A673 (cell line): ENCODE data around the gene ASPG. TPM values are rescaled to one million over a fixed set of nuclear protein-coding genes. Genes with fewer than 3 reads are reported as not detected.

ENCODE experiments used
- BruUV-seq: library from RNA; stranded (reverse); fragments of 400-500 nt; replicated peaks from 2 replicates; lab custom pipeline; 2021; lab: Mats Ljungman, UMichigan
- CTCF ChIA-PET: fragments of 300-600 bp; sonication (Branson Sonifier 250); formaldehyde crosslinking; loops from one replicate; lab custom pipeline; 2022; ENCODE audit warnings: antibody characterized with exemption; lab: Charles Lee
- POLR2A ChIA-PET: fragments of 300-600 bp; sonication (Branson Sonifier 250); formaldehyde crosslinking; loops from one replicate; lab custom pipeline; 2022; ENCODE audit warnings: antibody characterized with exemption; ENCODE audit not compliant: low non-redundant PET; lab: Charles Lee
- DNase-seq: peaks from one replicate; pipeline ENCODE4 v3.0.0-alpha.2; 2015; ENCODE audit warnings: low spot score
- H3K27ac ChIP-seq: fragments of 200-600 bp; sonication (generic); 2 replicates; pipeline ENCODE4 v1.5.1; 2016; ENCODE audit warnings: mixed run types, low read depth, mild to moderate bottlenecking, mixed read lengths, antibody characterized with exemption, low read length; ENCODE audit not compliant: poor library complexity, severe bottlenecking
- H3K27me3 ChIP-seq: fragments of 200-600 bp; sonication (generic); replicated peaks from 2 replicates; pipeline ENCODE4 v1.6.1; 2017; ENCODE audit warnings: mixed run types, low read depth, mild to moderate bottlenecking, mixed read lengths, antibody characterized with exemption, low read length; ENCODE audit not compliant: insufficient read depth, poor library complexity
- H3K36me3 ChIP-seq: fragments of 200-600 bp; sonication (generic); 2 replicates; pipeline ENCODE4 v1.6.1; 2016; ENCODE audit warnings: mixed run types, mild to moderate bottlenecking, mixed read lengths, antibody characterized with exemption, low read length; ENCODE audit not compliant: insufficient read depth, poor library complexity, severe bottlenecking
- H3K4me1 ChIP-seq: fragments of 200-600 bp; sonication (generic); 2 replicates; pipeline ENCODE4 v1.6.1; 2017; ENCODE audit warnings: mixed run types, mild to moderate bottlenecking, mixed read lengths, antibody characterized with exemption, low read length; ENCODE audit not compliant: insufficient read depth, poor library complexity, severe bottlenecking
- H3K4me3 ChIP-seq: fragments of 200-600 bp; sonication (generic); 2 replicates; pipeline ENCODE4 v1.5.1; 2016; ENCODE audit warnings: low read depth, mixed run types, mild to moderate bottlenecking, mixed read lengths, low read length; ENCODE audit not compliant: poor library complexity, severe bottlenecking
- H3K9me3 ChIP-seq: fragments of 200-600 bp; sonication (generic); 2 replicates; pipeline ENCODE4 v1.6.1; 2016; ENCODE audit warnings: mixed run types, low read depth, mild to moderate bottlenecking, mixed read lengths, antibody characterized with exemption, low read length; ENCODE audit not compliant: poor library complexity, severe bottlenecking
- EZH2 ChIP-seq: fragments of 200-600 bp; sonication (generic); IDR thresholded peaks from 2 replicates; pipeline ENCODE4 v1.6.1; 2017; ENCODE audit warnings: borderline replicate concordance, low read depth, mild to moderate bottlenecking, mixed read lengths, antibody characterized with exemption, low read length; ENCODE audit not compliant: poor library complexity, severe bottlenecking
- intact Hi-C: fragments of 100-400 bp; cut with micrococcal nuclease; formaldehyde crosslinking; loops from one replicate; pipeline ENCODE4 v1.10.0; 2022; ENCODE audit not compliant: unreplicated experiment
- total RNA-seq: library from RNA; stranded (reverse); gene quantifications from 2 replicates; pipeline ENCODE4 v1.2.3, GENCODE V29; 2021
- TF ChIP-seq, protein P1 (sequence below): fragments of 300-800, 200-600 bp; sonication (generic); conservative IDR thresholded peaks from 2 replicates; pipeline ENCODE4 v1.5.1; 2017; ENCODE audit warnings: low read depth, mild to moderate bottlenecking, antibody characterized with exemption, low read length, moderate library complexity, mixed read lengths

ASPG gene
- total RNA-seq, 1 experiment from 2014 or later, result not detected

DNA sequence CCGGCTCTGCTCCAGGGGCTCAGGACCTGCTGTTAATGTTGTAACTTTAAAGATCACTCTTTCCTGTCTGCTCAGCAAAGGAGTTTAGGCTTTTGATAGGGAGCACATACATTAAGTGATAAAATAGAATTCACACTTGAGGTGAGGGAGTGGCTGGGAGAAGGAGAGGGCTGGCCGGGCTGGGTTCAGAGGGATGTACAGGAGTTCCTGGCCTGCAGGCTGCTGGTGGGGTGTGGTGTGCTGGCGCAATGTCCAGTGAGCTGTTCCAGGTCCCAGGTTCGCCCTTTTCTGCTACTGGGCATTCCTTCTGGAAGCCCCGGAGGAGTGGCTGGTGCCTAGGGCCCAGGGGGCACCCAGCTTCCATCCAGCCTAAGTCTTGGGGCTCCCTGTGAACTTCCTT, 70.6 kb downstream of the ASPG start:
- Histone ChIP-seq H3K27me3 (no peaks in the 10 kb centered on the region), H3K27ac (no peak overlapping the region), H3K4me3 (no peak overlapping the region), H3K4me1 (no peaks in the 10 kb centered on the region), H3K9me3 (no peaks in the 10 kb centered on the region), H3K36me3 (no peaks in the 10 kb centered on the region)
- BruUV-seq, result no TSS peak
- ChIA-PET CTCF (no interaction called here), POLR2A (no interaction called here)
- DNase-seq, result no peak
- intact Hi-C loops, result no loop called here
- TF ChIP-seq EZH2, result no peak
- TF ChIP-seq, protein P1, sequence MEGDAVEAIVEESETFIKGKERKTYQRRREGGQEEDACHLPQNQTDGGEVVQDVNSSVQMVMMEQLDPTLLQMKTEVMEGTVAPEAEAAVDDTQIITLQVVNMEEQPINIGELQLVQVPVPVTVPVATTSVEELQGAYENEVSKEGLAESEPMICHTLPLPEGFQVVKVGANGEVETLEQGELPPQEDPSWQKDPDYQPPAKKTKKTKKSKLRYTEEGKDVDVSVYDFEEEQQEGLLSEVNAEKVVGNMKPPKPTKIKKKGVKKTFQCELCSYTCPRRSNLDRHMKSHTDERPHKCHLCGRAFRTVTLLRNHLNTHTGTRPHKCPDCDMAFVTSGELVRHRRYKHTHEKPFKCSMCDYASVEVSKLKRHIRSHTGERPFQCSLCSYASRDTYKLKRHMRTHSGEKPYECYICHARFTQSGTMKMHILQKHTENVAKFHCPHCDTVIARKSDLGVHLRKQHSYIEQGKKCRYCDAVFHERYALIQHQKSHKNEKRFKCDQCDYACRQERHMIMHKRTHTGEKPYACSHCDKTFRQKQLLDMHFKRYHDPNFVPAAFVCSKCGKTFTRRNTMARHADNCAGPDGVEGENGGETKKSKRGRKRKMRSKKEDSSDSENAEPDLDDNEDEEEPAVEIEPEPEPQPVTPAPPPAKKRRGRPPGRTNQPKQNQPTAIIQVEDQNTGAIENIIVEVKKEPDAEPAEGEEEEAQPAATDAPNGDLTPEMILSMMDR, result no peak

DNA sequence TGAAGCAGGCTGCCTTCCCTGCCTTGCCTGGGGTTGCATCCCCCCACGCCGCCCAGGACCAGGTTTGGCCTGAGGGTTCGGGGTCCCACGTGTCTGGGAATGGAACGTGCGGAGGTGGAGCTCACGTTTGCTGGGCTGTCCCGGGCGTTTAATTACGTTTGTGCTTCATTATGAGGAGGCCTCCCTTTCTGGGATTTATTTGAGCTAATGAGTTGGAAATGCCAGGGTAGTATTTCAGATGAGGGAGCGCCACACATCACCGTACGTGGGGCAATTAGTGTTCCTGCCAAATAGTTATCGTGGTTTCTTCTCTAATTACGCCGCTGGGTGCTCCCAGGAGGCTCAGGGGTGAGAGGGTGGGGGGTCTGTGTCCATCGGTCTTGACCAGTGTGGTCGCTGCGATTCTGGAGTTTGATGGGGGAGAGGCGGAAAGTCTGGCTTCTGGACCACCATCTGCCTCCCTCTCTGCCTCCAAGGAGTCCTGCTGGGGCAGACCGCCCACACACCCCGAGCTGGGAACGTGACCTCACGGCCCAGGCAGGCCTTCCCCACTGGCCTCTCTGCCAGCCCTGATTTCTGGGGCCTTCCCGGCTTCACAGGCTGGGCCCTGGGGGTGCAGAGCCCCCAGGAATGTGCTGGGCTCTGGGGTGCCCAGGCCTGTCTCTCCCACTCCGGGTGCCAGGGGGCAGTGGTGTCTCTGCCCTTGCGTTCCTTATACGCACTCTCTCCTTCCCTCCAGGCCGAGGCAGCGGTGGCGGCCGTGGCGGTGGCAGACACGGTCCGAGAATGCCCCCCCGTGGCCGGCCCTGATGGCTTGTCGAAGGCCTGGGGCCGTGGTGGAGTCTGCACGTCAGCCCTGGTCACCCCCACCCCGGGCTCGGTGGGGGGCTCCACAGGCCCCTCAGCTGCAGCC, 71.8 kb downstream of the ASPG start:
- TF ChIP-seq, protein P1, result no peak
- no peak for TF ChIP-seq EZH2
- Histone ChIP-seq H3K27me3 (no peaks in the 10 kb centered on the region), H3K27ac (no peak overlapping the region), H3K4me3 (no peak overlapping the region), H3K4me1 (no peaks in the 10 kb centered on the region), H3K36me3 (no peaks in the 10 kb centered on the region), H3K9me3 (no peaks in the 10 kb centered on the region)
- DNase-seq, result no peak
- ChIA-PET CTCF (interaction anchor here (0.7 kb wide), 1 partner anchor 185 kb away, joined by 3 read pairs; no protein-coding TSS in a partner anchor), POLR2A (no interaction called here)
- intact Hi-C loops, result no loop called here
- no TSS peak for BruUV-seq

DNA sequence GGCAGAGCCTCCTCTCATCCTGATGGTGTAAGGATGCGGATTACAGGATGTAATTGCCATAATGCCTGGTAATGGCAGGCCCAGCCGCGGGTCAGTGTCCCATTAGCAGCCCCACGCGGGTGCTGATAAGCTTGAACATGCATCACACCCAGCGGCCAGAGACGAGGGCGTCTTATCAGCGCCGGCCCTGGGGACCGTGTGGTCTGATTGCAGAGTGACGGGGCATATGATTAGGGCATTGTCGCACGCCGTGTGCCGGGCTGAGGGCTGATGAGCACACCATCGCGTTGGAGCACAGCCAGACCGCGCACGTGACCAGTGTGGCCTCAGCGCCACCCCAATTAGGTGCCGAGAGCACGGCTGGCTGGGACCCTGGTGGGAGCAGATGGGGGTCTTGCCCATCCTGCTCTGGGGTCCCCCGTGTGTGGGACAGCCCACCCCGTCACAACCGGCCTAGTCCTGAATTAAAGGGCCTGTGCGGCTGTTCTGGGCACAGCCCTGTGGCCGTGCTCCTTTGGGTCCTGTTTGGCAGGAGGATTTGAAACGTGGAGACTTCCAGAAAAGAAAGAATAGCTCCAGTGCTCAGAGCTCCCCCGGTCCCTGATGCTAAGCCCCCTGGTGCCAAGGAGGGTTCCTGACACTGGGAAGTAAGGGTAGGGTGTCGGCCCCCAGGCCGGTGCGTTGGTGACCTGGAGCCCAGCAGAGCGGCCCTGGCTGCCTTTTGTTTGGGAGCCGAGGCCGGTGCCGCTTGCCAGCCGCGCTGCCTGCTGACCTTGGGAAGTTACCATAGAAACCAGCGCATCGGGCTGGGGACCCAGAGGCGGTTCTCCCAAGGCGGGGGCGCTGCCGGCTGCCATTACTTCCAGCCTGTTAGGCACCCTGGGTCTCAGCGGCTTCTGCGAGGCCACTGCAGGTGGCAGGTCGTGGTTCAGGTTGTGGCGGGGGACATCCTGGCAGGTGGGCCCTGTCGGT, 73.6 kb downstream of the ASPG start:
- Histone ChIP-seq H3K27ac (no peak overlapping the region), H3K4me3 (no peak overlapping the region), H3K9me3 (no peaks in the 10 kb centered on the region), H3K4me1 (no peaks in the 10 kb centered on the region), H3K27me3 (no peaks in the 10 kb centered on the region), H3K36me3 (no peaks in the 10 kb centered on the region)
- DNase-seq, result no peak
- intact Hi-C loops, result no loop called here
- BruUV-seq, result no TSS peak
- POLR2A ChIA-PET, result no interaction called here
- CTCF ChIA-PET, result no interaction called here
- TF ChIP-seq, protein P1, result no peak
- no peak for TF ChIP-seq EZH2
